HG02623 (cell line): ENCODE results near the gene LRRC56.

ENCODE experiments used
- ATAC-seq: cut with Tn5 transposase; IDR thresholded peaks from one replicate; pipeline ENCODE4 v1.9.1; 2021; ENCODE audit warnings: moderate library complexity; ENCODE audit not compliant: unreplicated experiment

LRRC56 gene

GRCh38 chr11:537622-538430 lies 499 bp downstream of the LRRC56 start:
- no peak for ATAC-seq

- no peak for ATAC-seq
These were observed 1.2 kb downstream of the LRRC56 start for GRCh38 chr11:538431-539051.

GRCh38 chr11:539971-540481 lies 2.7 kb downstream of the LRRC56 start:
- no peak for ATAC-seq

GRCh38 chr11:540583-541432 lies 3.5 kb downstream of the LRRC56 start:
- ATAC-seq: no peak

- no peak for ATAC-seq
These were observed 4.1 kb downstream of the LRRC56 start for GRCh38 chr11:541433-541885.

GRCh38 chr11:544817-545166 lies 7.5 kb downstream of the LRRC56 start:
- ATAC-seq: no peak

- no peak for ATAC-seq
These were observed 7.8 kb downstream of the LRRC56 start for GRCh38 chr11:545171-545570.

GRCh38 chr11:548700-549603 lies 11.6 kb downstream of the LRRC56 start:
- no peak for ATAC-seq

GRCh38 chr11:550021-550745 lies 12.9 kb downstream of the LRRC56 start:
- ATAC-seq: no peak

- no peak for ATAC-seq
These were observed 13.4 kb downstream of the LRRC56 start for GRCh38 chr11:550746-551085.

GRCh38 chr11:551131-551530 lies 13.8 kb downstream of the LRRC56 start:
- ATAC-seq: no peak

GRCh38 chr11:551596-551995 lies 14.3 kb downstream of the LRRC56 start:
- no peak for ATAC-seq

- no peak for ATAC-seq
These were observed 16.0 kb downstream of the LRRC56 start for GRCh38 chr11:553083-553987.

GRCh38 chr11:553988-554340 lies 16.6 kb downstream of the LRRC56 start:
- ATAC-seq: no peak

- ATAC-seq: no peak
These were observed 17.3 kb downstream of the LRRC56 start for GRCh38 chr11:554428-555226.

GRCh38 chr11:555227-555779 lies 18.0 kb downstream of the LRRC56 start:
- no peak for ATAC-seq

GRCh38 chr11:555780-556661 lies 18.7 kb downstream of the LRRC56 start:
- no peak for ATAC-seq
